ENCODE data around the gene NT5DC2.

The NT5DC2 gene

DNA sequence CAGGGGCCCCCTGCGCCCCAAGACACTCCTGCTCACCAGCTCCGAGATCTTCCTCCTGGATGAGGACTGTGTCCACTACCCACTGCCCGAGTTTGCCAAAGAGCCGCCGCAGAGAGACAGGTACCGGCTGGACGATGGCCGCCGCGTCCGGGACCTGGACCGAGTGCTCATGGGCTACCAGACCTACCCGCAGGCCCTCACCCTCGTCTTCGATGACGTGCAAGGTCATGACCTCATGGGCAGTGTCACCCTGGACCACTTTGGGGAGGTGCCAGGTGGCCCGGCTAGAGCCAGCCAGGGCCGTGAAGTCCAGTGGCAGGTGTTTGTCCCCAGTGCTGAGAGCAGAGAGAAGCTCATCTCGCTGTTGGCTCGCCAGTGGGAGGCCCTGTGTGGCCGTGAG lies 41.6 kb downstream of the NT5DC2 start:
- no peak overlapping the region for H3K4me3 Mint-ChIP-seq
- no peak for ATAC-seq
- peaks cover 40% of the 10 kb centered on the region for H3K36me3 Mint-ChIP-seq
- no peak for DNase-seq (ENCODE audit: low spot score in 2 of 2)
- H3K4me1 Mint-ChIP-seq, result peaks cover 19% of the 10 kb centered on the region
- no peaks in the 10 kb centered on the region for H3K9me3 Mint-ChIP-seq
- no peak overlapping the region for H3K27ac Mint-ChIP-seq

DNA sequence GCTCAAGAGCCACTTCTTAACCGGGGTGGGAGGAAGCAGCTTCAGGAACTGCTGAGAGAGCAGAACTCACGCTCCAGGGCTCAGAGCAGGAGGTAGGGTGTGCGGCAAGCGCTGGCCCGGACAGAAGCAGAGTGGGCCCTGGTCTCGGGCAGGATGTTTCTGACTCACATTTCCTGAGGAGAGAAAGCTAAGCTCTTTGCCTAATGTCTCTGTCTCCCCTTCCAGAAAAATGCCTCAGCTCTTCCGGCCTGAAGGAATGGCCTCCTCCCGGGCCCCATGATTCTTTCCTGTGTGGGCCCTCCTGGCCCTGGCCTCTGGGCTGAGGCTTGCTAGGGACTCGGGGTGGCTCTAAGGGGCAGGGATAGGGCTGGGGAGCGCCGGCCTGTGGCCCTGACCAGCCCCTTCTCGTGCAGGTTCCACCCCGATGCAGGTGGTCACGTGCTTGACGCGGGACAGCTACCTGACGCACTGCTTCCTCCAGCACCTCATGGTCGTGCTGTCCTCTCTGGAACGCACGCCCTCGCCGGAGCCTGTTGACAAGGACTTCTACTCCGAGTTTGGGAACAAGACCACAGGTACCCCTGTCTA lies 42.6 kb downstream of the NT5DC2 start:
- no peak for DNase-seq (ENCODE audit: low spot score in 2 of 2)
- H3K9me3 Mint-ChIP-seq, result no peaks in the 10 kb centered on the region
- H3K27ac Mint-ChIP-seq, result peak overlapping the region; percentile 36

DNA sequence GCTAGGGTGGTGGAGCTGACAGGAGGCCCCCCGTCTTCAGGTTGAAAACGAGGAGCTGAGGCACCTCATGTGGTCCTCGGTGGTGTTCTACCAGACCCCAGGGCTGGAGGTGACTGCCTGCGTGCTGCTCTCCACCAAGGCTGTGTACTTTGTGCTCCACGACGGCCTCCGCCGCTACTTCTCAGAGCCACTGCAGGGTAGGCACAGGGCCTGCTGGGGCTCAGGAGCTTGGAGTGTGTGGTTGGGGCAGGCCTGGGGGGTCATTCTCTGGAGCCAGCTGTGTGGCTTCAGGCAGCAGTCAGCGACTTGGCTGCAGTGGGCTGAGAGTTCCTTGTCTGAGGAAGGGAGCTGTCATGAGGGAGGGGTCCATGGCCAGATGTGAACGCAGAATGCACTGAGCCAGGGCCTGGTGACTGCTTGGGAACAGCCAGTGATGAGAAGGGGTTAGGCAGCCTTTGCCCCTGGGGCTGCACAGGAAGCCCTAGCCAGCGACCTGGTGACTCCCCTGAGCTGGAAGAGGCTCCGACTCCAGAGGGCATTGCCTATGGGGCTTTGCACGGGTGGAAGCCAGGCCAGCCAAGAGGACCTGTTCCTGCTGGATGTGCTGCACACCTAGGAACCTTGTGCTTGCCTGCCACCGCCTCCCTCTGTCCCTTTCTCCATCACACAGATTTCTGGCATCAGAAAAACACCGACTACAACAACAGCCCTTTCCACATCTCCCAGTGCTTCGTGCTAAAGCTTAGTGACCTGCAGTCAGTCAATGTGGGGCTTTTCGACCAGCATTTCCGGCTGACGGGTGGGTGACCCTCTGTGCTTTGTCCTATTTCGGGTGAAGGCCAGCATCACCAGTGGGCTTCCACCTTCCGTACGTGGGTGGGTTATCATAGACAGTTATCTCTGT lies 43.4 kb downstream of the NT5DC2 start:
- ATAC-seq (no peak), DNase-seq (ENCODE audit: low spot score in 2 of 2) (no peak)
- Mint-ChIP-seq H3K4me1 (peaks cover 19% of the 10 kb centered on the region), H3K9me3 (no peaks in the 10 kb centered on the region), H3K4me3 (no peak overlapping the region), H3K27ac (peak overlapping the region; percentile 36), H3K36me3 (peaks cover 51% of the 10 kb centered on the region)

More for the DNA sequence above, 42.6 kb downstream of the NT5DC2 start:
- Mint-ChIP-seq H3K36me3 (peaks cover 44% of the 10 kb centered on the region), H3K4me3 (no peak overlapping the region), H3K4me1 (peaks cover 19% of the 10 kb centered on the region)
- peak; percentile 50 for ATAC-seq

DNA sequence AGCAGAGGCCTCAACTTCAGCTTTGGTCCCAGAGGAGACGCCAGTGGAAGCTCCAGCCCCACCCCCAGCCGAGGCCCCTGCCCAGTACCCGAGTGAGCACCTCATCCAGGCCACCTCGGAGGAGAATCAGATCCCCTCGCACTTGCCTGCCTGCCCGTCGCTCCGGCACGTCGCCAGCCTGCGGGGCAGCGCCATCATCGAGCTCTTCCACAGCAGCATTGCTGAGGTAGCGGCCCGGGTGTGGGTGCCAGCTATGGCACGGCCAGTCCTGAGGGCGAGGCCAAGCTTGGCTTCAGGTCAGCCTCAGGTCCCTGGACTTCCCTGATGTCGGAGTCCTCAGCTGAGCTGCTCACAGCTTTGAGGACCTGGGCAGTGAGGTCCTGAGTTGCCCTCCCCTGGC lies 44.2 kb downstream of the NT5DC2 start:
- H3K4me1 Mint-ChIP-seq, result peaks cover 15% of the 10 kb centered on the region
- H3K9me3 Mint-ChIP-seq, result no peaks in the 10 kb centered on the region
- H3K4me3 Mint-ChIP-seq, result no peak overlapping the region
- DNase-seq (ENCODE audit: low spot score in 2 of 2) (no peak), ATAC-seq (no peak)
- no peak overlapping the region for H3K27ac Mint-ChIP-seq
- peaks cover 53% of the 10 kb centered on the region for H3K36me3 Mint-ChIP-seq

DNA sequence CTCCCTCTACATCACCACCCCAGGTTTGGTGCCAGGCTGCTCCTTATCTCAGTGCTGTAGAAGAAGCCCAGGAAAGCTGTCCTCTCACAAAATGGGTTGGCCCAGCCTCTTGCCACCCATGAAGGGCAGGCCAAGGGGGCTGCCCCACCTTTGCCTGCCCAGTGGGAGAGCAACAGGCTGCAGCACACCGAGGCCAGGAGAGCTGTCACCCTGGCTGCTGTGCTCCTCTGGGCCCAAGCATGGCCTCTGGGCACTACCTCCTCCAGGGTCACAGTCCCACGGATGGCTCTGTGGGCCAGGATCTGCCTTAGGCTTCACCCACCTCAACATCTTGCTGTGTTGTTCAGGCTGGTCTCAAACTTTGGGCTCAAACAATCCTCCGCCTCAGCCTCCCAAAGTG lies 44.9 kb downstream of the NT5DC2 start:
- no peak for ATAC-seq
- Mint-ChIP-seq H3K36me3 (peaks cover 53% of the 10 kb centered on the region), H3K4me3 (no peak overlapping the region), H3K9me3 (no peaks in the 10 kb centered on the region), H3K27ac (no peak overlapping the region), H3K4me1 (peaks cover 11% of the 10 kb centered on the region)
- no peak for DNase-seq (ENCODE audit: low spot score in 2 of 2)

DNA sequence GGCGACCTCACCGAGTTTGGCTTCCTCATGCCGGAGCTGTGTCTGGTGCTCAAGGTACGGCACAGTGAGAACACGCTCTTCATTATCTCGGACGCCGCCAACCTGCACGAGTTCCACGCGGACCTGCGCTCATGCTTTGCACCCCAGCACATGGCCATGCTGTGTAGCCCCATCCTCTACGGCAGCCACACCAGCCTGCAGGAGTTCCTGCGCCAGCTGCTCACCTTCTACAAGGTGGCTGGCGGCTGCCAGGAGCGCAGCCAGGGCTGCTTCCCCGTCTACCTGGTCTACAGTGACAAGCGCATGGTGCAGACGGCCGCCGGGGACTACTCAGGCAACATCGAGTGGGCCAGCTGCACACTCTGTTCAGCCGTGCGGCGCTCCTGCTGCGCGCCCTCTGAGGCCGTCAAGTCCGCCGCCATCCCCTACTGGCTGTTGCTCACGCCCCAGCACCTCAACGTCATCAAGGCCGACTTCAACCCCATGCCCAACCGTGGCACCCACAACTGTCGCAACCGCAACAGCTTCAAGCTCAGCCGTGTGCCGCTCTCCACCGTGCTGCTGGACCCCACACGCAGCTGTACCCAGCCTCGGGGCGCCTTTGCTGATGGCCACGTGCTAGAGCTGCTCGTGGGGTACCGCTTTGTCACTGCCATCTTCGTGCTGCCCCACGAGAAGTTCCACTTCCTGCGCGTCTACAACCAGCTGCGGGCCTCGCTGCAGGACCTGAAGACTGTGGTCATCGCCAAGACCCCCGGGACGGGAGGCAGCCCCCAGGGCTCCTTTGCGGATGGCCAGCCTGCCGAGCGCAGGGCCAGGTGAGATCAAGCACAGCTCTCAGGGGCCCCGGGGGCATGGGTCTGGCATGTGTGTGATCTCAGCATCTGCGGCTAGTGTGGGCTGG lies 45.6 kb downstream of the NT5DC2 start:
- ATAC-seq, result no peak
- Mint-ChIP-seq H3K9me3 (no peaks in the 10 kb centered on the region), H3K36me3 (peaks cover 60% of the 10 kb centered on the region), H3K4me3 (no peak overlapping the region), H3K27ac (no peak overlapping the region), H3K4me1 (peaks cover 11% of the 10 kb centered on the region)
- no peak for DNase-seq (ENCODE audit: low spot score in 2 of 2)

DNA sequence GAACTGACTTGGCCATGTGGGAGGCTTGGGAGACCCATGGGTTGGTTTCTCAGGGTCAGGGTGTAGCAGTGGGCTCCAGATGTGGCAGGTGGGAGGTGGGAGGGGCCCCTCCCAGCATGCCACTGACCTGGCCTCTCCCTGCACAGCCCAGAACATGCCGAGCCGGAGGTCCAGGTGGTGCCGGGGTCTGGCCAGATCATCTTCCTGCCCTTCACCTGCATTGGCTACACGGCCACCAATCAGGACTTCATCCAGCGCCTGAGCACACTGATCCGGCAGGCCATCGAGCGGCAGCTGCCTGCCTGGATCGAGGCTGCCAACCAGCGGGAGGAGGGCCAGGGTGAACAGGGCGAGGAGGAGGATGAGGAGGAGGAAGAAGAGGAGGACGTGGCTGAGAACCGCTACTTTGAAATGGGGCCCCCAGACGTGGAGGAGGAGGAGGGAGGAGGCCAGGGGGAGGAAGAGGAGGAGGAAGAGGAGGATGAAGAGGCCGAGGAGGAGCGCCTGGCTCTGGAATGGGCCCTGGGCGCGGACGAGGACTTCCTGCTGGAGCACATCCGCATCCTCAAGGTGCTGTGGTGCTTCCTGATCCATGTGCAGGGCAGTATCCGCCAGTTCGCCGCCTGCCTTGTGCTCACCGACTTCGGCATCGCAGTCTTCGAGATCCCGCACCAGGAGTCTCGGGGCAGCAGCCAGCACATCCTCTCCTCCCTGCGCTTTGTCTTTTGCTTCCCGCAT lies 46.4 kb downstream of the NT5DC2 start:
- Mint-ChIP-seq H3K9me3 (no peaks in the 10 kb centered on the region), H3K4me1 (peaks cover 11% of the 10 kb centered on the region), H3K4me3 (no peak overlapping the region), H3K36me3 (peaks cover 59% of the 10 kb centered on the region), H3K27ac (no peak overlapping the region)
- ATAC-seq, result no peak
- no peak for DNase-seq (ENCODE audit: low spot score in 2 of 2)

DNA sequence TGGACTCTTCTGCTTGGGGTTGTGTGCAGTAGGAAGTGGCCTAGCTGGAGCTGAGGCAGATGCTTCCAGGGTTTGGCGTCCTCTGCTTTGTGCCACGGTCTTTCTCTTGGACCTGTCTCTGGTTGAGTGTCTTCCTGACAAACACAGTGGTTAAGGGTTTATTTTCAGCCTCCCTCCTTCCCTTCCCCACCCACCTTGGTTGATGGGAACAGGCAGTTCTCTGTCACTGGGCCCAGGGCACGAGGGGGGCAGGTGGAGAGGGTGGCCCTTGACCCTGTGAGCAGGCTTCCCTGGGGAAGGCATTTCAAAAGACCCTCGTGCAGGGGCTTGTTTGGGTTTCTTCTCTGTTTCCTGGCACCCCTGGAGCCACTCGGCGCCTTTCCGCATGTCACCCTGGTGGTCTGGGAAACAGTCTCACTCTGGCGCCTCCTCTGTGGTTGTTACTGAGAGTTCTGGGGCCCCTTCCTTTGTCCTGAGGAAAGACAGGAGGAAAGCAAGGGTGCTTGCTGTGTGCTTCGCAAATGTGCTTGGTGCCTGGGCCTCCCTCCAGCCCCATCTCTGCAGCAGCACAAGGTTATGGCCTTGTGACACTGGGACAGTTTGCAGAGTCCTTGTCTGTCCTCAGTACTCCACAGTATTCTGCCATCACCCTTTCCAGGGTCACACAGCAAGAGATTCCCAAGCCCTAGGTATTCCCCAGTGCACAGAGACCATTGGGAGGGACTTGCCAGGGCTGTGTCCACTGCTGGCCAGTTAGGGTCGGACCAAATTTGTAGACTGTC lies 48.8 kb downstream of the NT5DC2 start:
- DNase-seq (ENCODE audit: low spot score in 2 of 2) (no peak), ATAC-seq (no peak)
- H3K4me1 Mint-ChIP-seq, result peaks cover under 1% of the 10 kb centered on the region
- no peaks in the 10 kb centered on the region for H3K9me3 Mint-ChIP-seq
- no peak overlapping the region for H3K4me3 Mint-ChIP-seq
- peaks cover 57% of the 10 kb centered on the region for H3K36me3 Mint-ChIP-seq
- H3K27ac Mint-ChIP-seq, result peak overlapping the region; percentile 44

DNA sequence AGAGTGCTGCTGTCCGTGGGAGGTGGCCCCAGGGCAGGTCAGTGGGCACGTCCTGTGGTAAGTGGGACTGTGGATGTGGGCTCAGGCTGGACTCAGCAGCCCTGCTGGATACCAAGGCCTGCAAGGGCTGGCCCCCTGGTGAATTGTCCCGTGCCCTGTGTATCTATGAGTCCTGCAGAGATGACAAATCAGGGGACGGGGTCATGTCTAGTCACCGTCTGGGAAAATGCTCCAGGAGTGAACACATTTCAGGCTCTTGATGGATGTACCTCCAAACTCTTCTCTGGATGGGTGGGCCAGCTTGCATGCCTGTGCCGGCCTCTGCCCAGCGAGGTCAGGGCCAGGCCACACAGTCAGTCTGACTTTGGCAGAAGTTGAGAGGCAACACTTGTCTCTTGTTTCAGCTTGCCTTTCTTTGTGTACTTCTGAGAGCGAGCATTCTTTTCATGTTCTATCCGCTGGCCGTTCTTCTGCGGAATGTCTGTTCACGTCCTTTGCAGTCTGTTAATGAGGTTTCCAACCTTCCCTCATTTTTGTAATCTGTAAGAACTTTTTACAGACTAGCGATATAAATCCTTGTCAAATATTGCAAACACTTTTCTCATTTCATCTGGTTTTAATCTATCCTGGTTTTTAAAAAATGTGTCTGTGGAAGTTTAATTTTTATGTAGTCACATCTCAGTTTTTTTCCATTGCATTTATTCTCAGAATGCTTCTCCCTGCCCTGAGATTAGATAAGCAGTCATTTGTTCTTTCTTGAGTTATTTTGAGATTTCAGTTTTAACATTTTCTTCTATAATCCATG lies 49.9 kb downstream of the NT5DC2 start:
- DNase-seq (ENCODE audit: low spot score in 2 of 2), result no peak
- Mint-ChIP-seq H3K36me3 (peaks cover 66% of the 10 kb centered on the region), H3K4me1 (no peaks in the 10 kb centered on the region), H3K27ac (no peak overlapping the region), H3K4me3 (no peak overlapping the region), H3K9me3 (no peaks in the 10 kb centered on the region)
- ATAC-seq, result no peak

DNA sequence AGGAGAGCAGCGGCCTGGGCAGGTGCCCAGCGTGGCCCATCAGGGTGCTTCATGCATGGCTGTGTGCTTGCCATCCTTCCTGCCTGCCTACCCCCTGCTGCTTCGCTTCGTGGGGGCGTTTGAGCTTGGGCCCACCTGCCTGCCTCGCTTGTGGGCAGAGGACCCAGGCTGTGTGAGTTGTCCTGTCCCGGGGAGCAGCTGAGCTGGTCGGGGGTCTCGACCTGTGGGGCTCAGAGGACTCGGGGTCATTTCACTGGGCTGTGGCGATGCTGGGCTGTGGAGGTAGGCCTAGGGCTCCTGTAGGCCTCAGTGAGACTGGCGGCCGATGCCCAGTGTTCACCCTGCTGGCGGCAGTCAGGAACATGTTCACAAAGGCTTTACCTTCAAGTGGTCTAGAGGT lies 50.6 kb downstream of the NT5DC2 start:
- no peak for ATAC-seq
- no peak for DNase-seq (ENCODE audit: low spot score in 2 of 2)
- Mint-ChIP-seq H3K4me1 (no peaks in the 10 kb centered on the region), H3K36me3 (peaks cover 70% of the 10 kb centered on the region), H3K9me3 (no peaks in the 10 kb centered on the region), H3K27ac (no peak overlapping the region), H3K4me3 (no peak overlapping the region)

DNA sequence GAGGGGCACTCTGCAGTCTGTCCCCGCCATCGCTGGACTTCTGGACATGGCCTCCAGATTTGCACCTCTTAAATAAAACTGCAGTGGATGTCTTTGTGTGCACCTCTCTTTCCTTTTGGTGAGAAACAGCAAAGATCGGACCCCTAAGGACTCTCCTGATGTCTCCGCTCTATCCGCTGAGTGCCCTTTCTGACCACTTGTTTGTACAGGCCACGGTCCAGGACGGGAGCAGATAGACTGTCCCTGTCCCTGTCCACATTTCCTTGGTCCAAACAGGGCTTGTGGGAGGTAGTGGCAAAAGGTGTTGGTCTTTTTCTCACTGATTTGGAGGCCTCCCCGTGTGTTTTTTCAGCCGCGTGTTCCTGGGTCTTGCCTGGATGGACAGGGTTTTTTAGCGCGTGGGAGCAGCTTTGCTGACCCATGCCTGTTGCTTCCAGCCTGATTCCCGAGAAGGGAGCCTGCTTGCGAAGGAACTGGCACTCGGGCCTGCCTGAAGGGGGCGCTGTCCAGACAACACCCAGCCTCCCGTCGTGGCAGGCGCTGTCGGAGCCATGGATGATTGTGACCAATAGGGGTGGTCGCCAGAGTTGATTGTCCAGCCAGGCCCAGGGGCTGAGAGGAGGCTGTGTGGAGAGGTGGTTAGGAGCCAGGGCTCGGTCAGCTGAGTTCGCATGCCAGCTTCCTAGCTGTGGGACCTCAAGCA lies 51.7 kb downstream of the NT5DC2 start:
- Mint-ChIP-seq H3K4me1 (no peaks in the 10 kb centered on the region), H3K9me3 (no peaks in the 10 kb centered on the region), H3K36me3 (peaks cover 68% of the 10 kb centered on the region), H3K4me3 (no peak overlapping the region), H3K27ac (no peak overlapping the region)
- DNase-seq (ENCODE audit: low spot score in 2 of 2) (no peak), ATAC-seq (no peak)

DNA sequence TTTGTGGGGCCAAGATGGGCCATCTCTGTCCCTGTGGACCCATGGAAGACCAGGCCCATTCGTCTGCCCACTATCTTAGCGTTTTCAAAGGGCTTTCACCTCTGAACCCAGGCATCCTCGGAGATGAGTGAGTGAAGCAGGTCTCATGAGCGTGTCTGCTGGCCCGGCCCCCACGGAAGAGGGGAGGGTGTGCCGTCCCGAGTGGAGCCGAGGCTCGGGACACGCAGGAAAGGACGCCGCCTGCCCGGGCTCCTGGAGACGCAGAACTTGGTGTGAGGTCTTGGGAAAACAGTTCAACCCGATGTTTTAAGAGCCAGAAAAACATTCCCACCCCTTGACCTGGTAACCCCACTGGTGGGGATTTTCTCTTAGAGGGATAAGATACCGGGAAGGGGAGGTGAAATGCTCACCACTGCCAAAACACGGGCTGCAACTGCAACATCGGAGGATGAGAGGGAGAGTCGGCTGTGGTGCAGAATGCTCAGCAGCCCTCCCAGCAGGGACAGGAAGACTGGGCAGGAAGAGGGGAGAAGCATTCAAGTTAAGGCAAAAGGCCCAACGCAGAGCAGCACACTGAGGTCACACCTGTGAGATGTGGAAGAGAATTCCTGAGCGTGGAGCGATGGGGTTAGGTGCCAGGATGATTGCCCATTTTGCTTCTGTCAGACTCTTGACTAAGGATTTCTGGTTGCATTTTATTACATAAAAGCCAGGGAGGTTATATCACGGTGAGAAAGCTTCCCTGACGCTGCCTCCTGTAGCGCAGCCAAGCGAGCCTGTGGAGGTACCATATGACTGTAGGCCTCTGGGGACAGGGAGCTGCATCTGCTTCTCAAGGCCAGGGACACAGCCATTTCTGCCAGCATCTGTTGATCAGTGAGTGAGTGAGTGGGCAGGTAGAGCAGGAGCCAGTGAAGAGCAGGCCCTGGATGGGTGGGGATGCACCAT lies 52.6 kb downstream of the NT5DC2 start:
- no peak for ATAC-seq
- Mint-ChIP-seq H3K9me3 (no peaks in the 10 kb centered on the region), H3K36me3 (peaks cover 75% of the 10 kb centered on the region), H3K4me3 (no peak overlapping the region), H3K4me1 (no peaks in the 10 kb centered on the region), H3K27ac (peak overlapping the region; percentile 32)
- no peak for DNase-seq (ENCODE audit: low spot score in 2 of 2)

All from stimulated activated effector memory CD8-positive, alpha-beta T cell treated with anti-CD3 and anti-CD28 coated beads, Interleukin-12 subunit alpha, Interleukin-12 subunit beta, amount 100 ng/mL, for 72 hours (primary cell).